NCI-H2227 treated with DMSO at 0.1 percent for 48 hours (cell line): ENCODE data around the gene OXCT2.
A peak's percentile ranks its signal among the peaks of the same experiment; 100 is the strongest.

Experiments
- DNase-seq: peaks from one replicate; lab custom pipeline; 2025; lab: John Stamatoyannopoulos, UW

OXCT2 gene

GRCh38 chr1:39733161-39733560, 38.0 kb downstream of the OXCT2 start:
- DNase-seq, result no peak

DNA sequence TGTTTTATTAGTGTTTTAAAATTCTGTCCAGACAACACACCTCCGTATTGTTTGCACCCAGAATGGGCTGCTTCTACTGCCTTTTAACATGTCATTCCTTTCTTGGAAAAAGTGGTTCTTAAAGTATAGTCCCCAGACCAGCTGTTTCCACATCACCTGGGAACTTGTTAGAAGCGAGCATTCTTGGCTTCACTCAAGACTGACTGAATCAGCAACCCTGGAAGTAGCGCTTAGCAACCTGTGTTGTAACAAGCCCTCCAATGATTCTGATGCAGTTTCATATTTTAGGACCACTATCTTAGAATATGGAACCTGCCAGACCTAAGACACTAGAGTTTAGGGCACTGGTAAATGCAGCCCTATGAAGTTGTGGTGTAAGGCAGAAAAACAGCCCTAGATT, 38.4 kb downstream of the OXCT2 start:
- no peak for DNase-seq

DNA sequence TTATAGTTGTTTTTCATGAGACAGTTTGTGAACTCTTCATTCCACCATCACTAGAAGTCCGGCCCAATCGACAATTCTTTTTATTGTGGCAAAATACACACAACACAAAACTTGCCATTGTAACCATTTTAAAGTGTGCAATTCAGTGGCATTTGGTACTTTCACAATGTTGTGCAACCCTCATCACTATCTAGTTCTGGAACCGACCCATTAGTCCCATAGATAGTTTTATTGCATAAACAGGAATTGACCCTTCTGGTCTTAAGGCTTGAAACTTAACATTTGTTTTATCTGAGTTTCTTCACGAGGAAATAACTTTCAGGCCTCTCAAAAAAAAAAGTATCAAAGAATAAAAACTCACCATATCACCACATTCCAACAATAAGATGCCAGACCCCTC, 41.3 kb downstream of the OXCT2 start:
- no peak for DNase-seq

- DNase-seq, result no peak
Measured at GRCh38 chr1:39729030-39729429, 42.1 kb downstream of the OXCT2 start.

DNA sequence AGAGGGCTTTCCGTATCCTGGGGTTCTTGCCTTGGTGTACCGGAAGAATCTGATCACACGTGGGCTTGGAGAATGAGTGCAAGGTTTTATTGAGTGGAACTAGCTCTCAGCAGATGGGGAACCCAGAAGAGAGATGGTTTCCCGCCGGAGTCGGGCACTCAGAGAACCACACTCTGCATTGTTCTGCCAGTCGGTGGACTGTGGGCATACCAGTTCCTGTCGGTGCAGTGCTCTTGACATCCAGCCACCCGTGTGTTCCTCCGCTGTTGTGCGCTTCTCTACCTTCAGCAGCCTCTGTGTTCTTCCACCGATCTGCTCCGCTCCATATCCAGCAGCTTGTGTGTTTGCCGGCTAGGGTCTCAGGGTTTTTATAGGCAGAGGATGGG, 43.2 kb downstream of the OXCT2 start:
- DNase-seq, result no peak

DNA sequence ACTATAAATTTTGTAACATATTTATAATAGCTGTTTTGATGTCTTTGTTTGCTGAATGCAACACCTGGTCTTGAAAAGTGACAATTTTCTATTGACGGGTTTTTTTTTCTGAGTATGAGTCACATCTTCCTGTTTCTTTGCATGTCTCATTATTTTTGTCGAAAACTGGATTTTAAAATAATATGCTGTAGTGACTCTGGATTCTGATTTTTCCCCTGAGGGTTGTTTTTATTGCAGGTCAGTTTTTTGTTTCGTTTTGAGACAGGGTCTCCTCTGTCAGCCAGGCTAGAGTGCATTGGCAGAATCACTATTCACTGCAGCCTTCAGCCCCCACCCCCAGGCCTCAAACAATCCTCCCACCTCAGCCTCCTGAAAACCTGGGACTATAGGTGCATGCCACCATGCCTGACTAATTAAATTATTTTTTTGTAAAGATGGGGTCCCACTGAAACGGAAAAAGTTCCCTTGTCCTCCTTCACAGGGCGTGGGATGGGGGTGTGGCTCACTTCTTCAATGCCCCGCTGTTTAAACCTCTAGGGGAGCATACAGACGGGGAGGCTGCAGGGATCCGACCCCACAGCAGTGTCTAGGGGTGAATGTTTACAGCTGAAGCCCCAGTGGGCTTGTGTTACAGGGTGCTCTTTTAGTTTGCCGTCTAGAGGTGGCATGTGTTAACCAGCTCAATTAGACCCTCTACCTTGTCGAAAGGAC, 43.8 kb downstream of the OXCT2 start:
- DNase-seq, result no peak

GRCh38 chr1:39726600-39726999, 44.5 kb downstream of the OXCT2 start:
- DNase-seq, result no peak

DNA sequence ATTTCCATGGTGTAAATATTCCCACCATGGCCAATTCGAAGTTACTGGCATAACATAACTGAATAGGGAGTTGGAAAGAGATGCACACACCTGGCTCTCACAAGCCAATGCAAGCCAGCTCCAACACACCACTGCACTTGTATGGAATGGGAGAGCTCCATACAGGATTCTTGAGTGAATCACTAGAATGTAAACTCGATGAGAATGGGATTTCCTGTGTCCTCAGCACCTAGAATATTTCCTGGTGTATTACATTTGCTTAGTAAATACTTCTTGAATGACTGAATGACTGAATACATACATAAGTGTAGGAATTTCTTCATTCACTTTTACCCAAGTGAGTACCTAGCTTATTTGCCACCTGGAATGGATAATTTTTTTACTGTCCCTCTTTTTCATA, 48.7 kb downstream of the OXCT2 start:
- no peak for DNase-seq

DNA sequence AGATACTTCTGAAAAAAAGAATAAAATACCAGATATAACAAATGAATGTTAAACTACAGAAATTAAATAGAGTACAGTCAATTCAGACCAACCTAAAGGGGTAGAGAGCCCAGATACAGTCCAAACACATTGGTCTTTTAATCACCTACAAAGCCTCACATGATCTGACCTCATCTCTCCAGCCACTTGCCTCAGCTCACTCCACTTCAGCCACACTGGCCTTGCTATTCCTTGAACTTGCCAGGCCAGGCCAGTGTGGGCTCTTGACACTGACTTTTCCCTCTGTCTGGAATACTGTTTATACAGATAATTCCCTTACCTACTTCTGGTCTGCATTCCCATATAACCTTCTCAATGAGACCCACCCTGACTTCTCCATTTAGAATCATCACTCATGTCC, 49.5 kb downstream of the OXCT2 start:
- no peak for DNase-seq

- DNase-seq, result peak; percentile 96
Measured at GRCh38 chr1:39720094-39720999, 50.8 kb downstream of the OXCT2 start.
